Panc1 (cell line): ENCODE data around the gene PSAP. TPM values are rescaled to one million over a fixed set of nuclear protein-coding genes. Genes with fewer than 3 reads are reported as not detected.

Source experiments
- ATAC-seq: fragments of 200-7000 bp; cut with Tn5 transposase; 2 replicates; pipeline ENCODE4 v1.9.1; 2020; ENCODE audit warnings: mild to moderate bottlenecking, moderate library complexity
- BruUV-seq: library from RNA; stranded (reverse); fragments of 400-500 nt; replicated peaks from 2 replicates; lab custom pipeline; 2021; lab: Mats Ljungman, UMichigan
- CTCF ChIA-PET: fragments of 300-600 bp; sonication (Branson Sonifier 250); formaldehyde crosslinking; loops from one replicate; lab custom pipeline; 2022; ENCODE audit warnings: antibody characterized with exemption; lab: Charles Lee
- POLR2A ChIA-PET: fragments of 300-600 bp; sonication (Branson Sonifier 250); formaldehyde crosslinking; loops from one replicate; lab custom pipeline; 2022; ENCODE audit warnings: antibody characterized with exemption; lab: Charles Lee
- DNase-seq: peaks from one replicate; pipeline ENCODE4 v3.0.0-alpha.2; 2010; ENCODE audit warnings: low read depth, low spot score
- H3K27ac ChIP-seq: 2 replicates; pipeline ENCODE4 v1.5.1; 2011; ENCODE audit warnings: mild to moderate bottlenecking, low read length, inconsistent platforms
- H3K27me3 ChIP-seq: fragments of 200-500 bp; sonication (Bioruptor generic); 2 replicates; pipeline ENCODE4 v1.6.0; 2014; ENCODE audit warnings: low read length, inconsistent platforms; ENCODE audit not compliant: control insufficient read depth, insufficient read depth
- H3K36me3 ChIP-seq: fragments of 200-500 bp; sonication (Bioruptor generic); 2 replicates; pipeline ENCODE4 v1.5.1; 2014; ENCODE audit warnings: inconsistent platforms, mild to moderate bottlenecking, low read length, moderate library complexity; ENCODE audit not compliant: control insufficient read depth, insufficient read depth
- H3K4me1 ChIP-seq: 2 replicates; pipeline ENCODE4 v1.5.1; 2011; ENCODE audit warnings: inconsistent platforms, mild to moderate bottlenecking, low read length, moderate library complexity; ENCODE audit not compliant: control insufficient read depth, insufficient read depth
- H3K4me3 ChIP-seq, 2 experiments: 2 replicates each; pipeline ENCODE4 v1.5.1; 2011 to 2012; ENCODE audit warnings: low read depth in 2 of 2, low read length in 2 of 2, mild to moderate bottlenecking in 2 of 2, inconsistent platforms in 1 of 2, moderate library complexity in 1 of 2
- H3K9me3 ChIP-seq: fragments of 200-500 bp; sonication (Bioruptor generic); 2 replicates; pipeline ENCODE4 v1.5.1; 2014; ENCODE audit warnings: low read depth, mild to moderate bottlenecking, inconsistent platforms, low read length, moderate library complexity; ENCODE audit not compliant: control insufficient read depth, insufficient read depth
- POLR2AphosphoS5 ChIP-seq: IDR thresholded peaks from 2 replicates; pipeline ENCODE4 v1.6.1; 2012; ENCODE audit warnings: mild to moderate bottlenecking, low read depth, low read length, moderate library complexity
- REST ChIP-seq, 2 experiments: IDR thresholded peaks; 2 replicates each; pipeline ENCODE4 v1.6.1; 2011 to 2012; ENCODE audit warnings: low read depth in 2 of 2, control low read depth in 1 of 2, low read length in 1 of 2, mild to moderate bottlenecking in 1 of 2, moderate library complexity in 1 of 2; ENCODE audit not compliant: insufficient read depth in 1 of 2
- SIN3A ChIP-seq: IDR thresholded peaks from 2 replicates; pipeline ENCODE4 v1.6.1; 2012; ENCODE audit warnings: low read depth, mild to moderate bottlenecking, low read length, moderate library complexity, borderline replicate concordance; ENCODE audit not compliant: insufficient read depth
- TCF7L2 ChIP-seq: IDR thresholded peaks from 2 replicates; pipeline ENCODE4 v1.6.1; 2011; ENCODE audit warnings: mild to moderate bottlenecking, low read depth, low read length, inconsistent platforms
- in situ Hi-C: cut with HindIII; loops from 2 replicates; pipeline ENCODE4 v1.10.0; 2016; ENCODE audit warnings: low sequenced_read_pairs, low pct_unique_long_range_greater_than_20kb
- intact Hi-C: fragments of 100-400 bp; cut with micrococcal nuclease; formaldehyde crosslinking; loops from one replicate; pipeline ENCODE4 v1.10.0; 2022; ENCODE audit not compliant: unreplicated experiment
- total RNA-seq: library from RNA; stranded (reverse); gene quantifications from one replicate; pipeline ENCODE4 v1.2.1, GENCODE V29; 2021; ENCODE audit not compliant: unreplicated experiment
- TF ChIP-seq, protein P1 (sequence below): fragments of 450-650 bp; IDR thresholded peaks from 2 replicates; pipeline ENCODE4 v1.5.1; 2017; ENCODE audit warnings: mild to moderate bottlenecking

The PSAP gene
- total RNA-seq, 1 experiment from 2014 or later = 3,649 TPM

GRCh38 chr10:71830726-71831125, 20.3 kb downstream of the PSAP start:
- Histone ChIP-seq H3K4me3 (no peak overlapping the region), H3K27ac (peak overlapping the region; percentile 50; the same call in 1 of the 2 replicates), H3K9me3 (no peaks in the 10 kb centered on the region), H3K4me1 (peaks cover 29% of the 10 kb centered on the region), H3K36me3 (peaks cover 57% of the 10 kb centered on the region), H3K27me3 (no peaks in the 10 kb centered on the region)
- BruUV-seq = no TSS peak
- DNase-seq (no peak), ATAC-seq (no peak)
- intact Hi-C loops = no loop called here
- CTCF ChIA-PET = no interaction called here
- in situ Hi-C loops = no loop called here
- TF ChIP-seq TCF7L2 = no peak
- TF ChIP-seq REST (IDR thresholded peaks at IDR 0.05; ENCODE audit: insufficient read depth in 1 of 2, low read depth in 2 of 2, low read length in 1 of 2) = no peak
- TF ChIP-seq, protein P1, sequence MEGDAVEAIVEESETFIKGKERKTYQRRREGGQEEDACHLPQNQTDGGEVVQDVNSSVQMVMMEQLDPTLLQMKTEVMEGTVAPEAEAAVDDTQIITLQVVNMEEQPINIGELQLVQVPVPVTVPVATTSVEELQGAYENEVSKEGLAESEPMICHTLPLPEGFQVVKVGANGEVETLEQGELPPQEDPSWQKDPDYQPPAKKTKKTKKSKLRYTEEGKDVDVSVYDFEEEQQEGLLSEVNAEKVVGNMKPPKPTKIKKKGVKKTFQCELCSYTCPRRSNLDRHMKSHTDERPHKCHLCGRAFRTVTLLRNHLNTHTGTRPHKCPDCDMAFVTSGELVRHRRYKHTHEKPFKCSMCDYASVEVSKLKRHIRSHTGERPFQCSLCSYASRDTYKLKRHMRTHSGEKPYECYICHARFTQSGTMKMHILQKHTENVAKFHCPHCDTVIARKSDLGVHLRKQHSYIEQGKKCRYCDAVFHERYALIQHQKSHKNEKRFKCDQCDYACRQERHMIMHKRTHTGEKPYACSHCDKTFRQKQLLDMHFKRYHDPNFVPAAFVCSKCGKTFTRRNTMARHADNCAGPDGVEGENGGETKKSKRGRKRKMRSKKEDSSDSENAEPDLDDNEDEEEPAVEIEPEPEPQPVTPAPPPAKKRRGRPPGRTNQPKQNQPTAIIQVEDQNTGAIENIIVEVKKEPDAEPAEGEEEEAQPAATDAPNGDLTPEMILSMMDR = no peak
- no peak for TF ChIP-seq POLR2AphosphoS5
- no peak for TF ChIP-seq SIN3A
- POLR2A ChIA-PET = no interaction called here

GRCh38 chr10:71829896-71830295, 21.2 kb downstream of the PSAP start:
- in situ Hi-C loops = no loop called here
- TF ChIP-seq REST (IDR thresholded peaks at IDR 0.05; ENCODE audit: insufficient read depth in 1 of 2, low read depth in 2 of 2, low read length in 1 of 2) (no peak), POLR2AphosphoS5 (no peak), TCF7L2 (no peak), SIN3A (no peak)
- TF ChIP-seq, protein P1 = no peak

More at GRCh38 chr10:71829896-71830295, 21.2 kb downstream of the PSAP start:
- BruUV-seq = no TSS peak
- intact Hi-C loops = no loop called here
- ATAC-seq (no peak), DNase-seq (no peak)
- H3K4me1 ChIP-seq = peaks cover 23% of the 10 kb centered on the region
- no peak overlapping the region for H3K4me3 ChIP-seq
- no peaks in the 10 kb centered on the region for H3K27me3 ChIP-seq
- no peak overlapping the region for H3K27ac ChIP-seq
- no peaks in the 10 kb centered on the region for H3K9me3 ChIP-seq
- CTCF ChIA-PET = no interaction called here
- POLR2A ChIA-PET = no interaction called here
- H3K36me3 ChIP-seq = peaks cover 66% of the 10 kb centered on the region
